Endothelial cell of umbilical vein (primary cell): ENCODE data around the gene MYBPHL. TPM values are rescaled to one million over a fixed set of nuclear protein-coding genes. Genes with fewer than 3 reads are reported as not detected.

Experiments
- BruUV-seq: library from RNA; stranded (reverse); fragments of 400-500 nt; replicated peaks from 2 replicates; lab custom pipeline; 2021; lab: Mats Ljungman, UMichigan
- CTCF ChIA-PET: fragments of 300-600, 350-600 bp; sonication (Branson Sonifier 250); formaldehyde crosslinking; loops from one replicate; lab custom pipeline; 2021; ENCODE audit warnings: antibody characterized with exemption, inconsistent platforms; lab: Charles Lee
- POLR2A ChIA-PET: fragments of 300-600, 350-600 bp; sonication (Branson Sonifier 250); formaldehyde crosslinking; loops from one replicate; lab custom pipeline; 2021; ENCODE audit warnings: antibody characterized with exemption, inconsistent platforms; lab: Charles Lee
- DNase-seq: peaks from one replicate; pipeline ENCODE4 v3.0.0-alpha.2; 2011; ENCODE audit warnings: low read depth, low spot score
- FAIRE-seq: peaks from 2 replicates; lab custom pipeline; 2011; peaks lifted over from hg19 to GRCh38; lab: Jason Lieb, UNC
- H2AFZ ChIP-seq: 2 replicates; pipeline ENCODE4 v1.6.0; 2012; ENCODE audit warnings: low read depth, low read length, control low read depth, inconsistent platforms
- H3K27ac ChIP-seq: 2 replicates; pipeline ENCODE4 v1.5.1; 2011; ENCODE audit warnings: low read depth, mild to moderate bottlenecking, control low read depth, low read length, moderate library complexity; ENCODE audit not compliant: insufficient read depth
- H3K27me3 ChIP-seq, 2 experiments: 2 replicates each; pipeline versions ENCODE4 v1.6.0 to v1.6.1; 2011; ENCODE audit warnings: low read length in 2 of 2, mixed read lengths in 1 of 2; ENCODE audit not compliant: control insufficient read depth in 2 of 2, insufficient read depth in 2 of 2
- H3K36me3 ChIP-seq, 2 experiments: 2 replicates in 1 of 2; 3 replicates in 1 of 2; pipeline ENCODE4 v1.5.1; 2011; ENCODE audit warnings: low read length in 2 of 2, mild to moderate bottlenecking in 1 of 2, moderate library complexity in 1 of 2; ENCODE audit not compliant: control insufficient read depth in 2 of 2, insufficient read depth in 2 of 2; ENCODE audit errors: extremely low read depth in 1 of 2
- H3K4me1 ChIP-seq: 3 replicates; pipeline ENCODE4 v1.5.1; 2011; ENCODE audit warnings: mild to moderate bottlenecking, low read length; ENCODE audit not compliant: control insufficient read depth, insufficient read depth; ENCODE audit errors: extremely low read depth
- H3K4me2 ChIP-seq: 2 replicates; pipeline ENCODE4 v1.6.1; 2011; ENCODE audit warnings: low read length, control low read depth, mixed read lengths; ENCODE audit not compliant: insufficient read depth
- H3K4me3 ChIP-seq, 3 experiments: fragments of 200-600 bp in 1 of 3; sonication (generic), shearing (Covaris generic) in 1 of 3; replicated peaks in 1 of 3; 2 replicates each; pipeline ENCODE4 v1.5.1; 2011 to 2016; ENCODE audit warnings: control low read depth in 3 of 3, low read length in 3 of 3, mild to moderate bottlenecking in 2 of 3, inconsistent platforms in 1 of 3, low read depth in 1 of 3, moderate library complexity in 1 of 3; ENCODE audit not compliant: insufficient read depth in 1 of 3
- H3K79me2 ChIP-seq: 2 replicates; pipeline ENCODE4 v1.6.0; 2012; ENCODE audit warnings: low read length, inconsistent platforms; ENCODE audit not compliant: control insufficient read depth, insufficient read depth
- H3K9ac ChIP-seq: replicated peaks from 2 replicates; pipeline ENCODE3; 2011; ENCODE audit warnings: low read length, control low read depth; ENCODE audit not compliant: insufficient read depth; ENCODE audit errors: extremely low read depth
- H3K9me1 ChIP-seq: replicated peaks from 3 replicates; pipeline ENCODE4 v1.6.0; 2011; ENCODE audit warnings: mild to moderate bottlenecking, low read length; ENCODE audit not compliant: control insufficient read depth, insufficient read depth; ENCODE audit errors: extremely low read depth
- H3K9me3 ChIP-seq: replicated peaks from 2 replicates; pipeline ENCODE4 v1.5.1; 2012; ENCODE audit warnings: low read length, inconsistent platforms; ENCODE audit not compliant: control insufficient read depth, insufficient read depth
- H4K20me1 ChIP-seq: replicated peaks from 2 replicates; pipeline ENCODE3; 2011; ENCODE audit warnings: mild to moderate bottlenecking, low read length; ENCODE audit not compliant: control insufficient read depth, insufficient read depth; ENCODE audit errors: extremely low read depth
- CTCF ChIP-seq, 2 donors: IDR thresholded peaks; 1 replicate in 1 of 2; 2 replicates in 1 of 2; pipeline ENCODE4 v1.5.1; 2011; ENCODE audit warnings: low read length in 2 of 2, mild to moderate bottlenecking in 2 of 2, moderate library complexity in 2 of 2, control low read depth in 1 of 2, inconsistent platforms in 1 of 2, low read depth in 1 of 2; ENCODE audit not compliant: insufficient read depth in 1 of 2; ENCODE audit errors: extremely low read depth in 1 of 2
- EZH2 ChIP-seq: IDR thresholded peaks from 2 replicates; pipeline ENCODE4 v1.6.1; 2012; ENCODE audit warnings: borderline replicate concordance, low read depth, mild to moderate bottlenecking, moderate library complexity, low read length, inconsistent platforms; ENCODE audit not compliant: severe bottlenecking
- FOS ChIP-seq: IDR thresholded peaks from 2 replicates; pipeline ENCODE4 v1.6.1; 2011; ENCODE audit warnings: mild to moderate bottlenecking, low read length, moderate library complexity, borderline replicate concordance; ENCODE audit not compliant: insufficient read depth
- GATA2 ChIP-seq: IDR thresholded peaks from 2 replicates; pipeline ENCODE4 v1.7.0; 2011; ENCODE audit warnings: low read depth, mild to moderate bottlenecking, moderate library complexity, mixed read lengths, low read length; ENCODE audit not compliant: insufficient read length, insufficient read depth
- JUN ChIP-seq: IDR thresholded peaks from 2 replicates; pipeline ENCODE4 v1.6.1; 2011; ENCODE audit warnings: borderline replicate concordance, low read depth; ENCODE audit not compliant: insufficient read length, insufficient read depth
- MAX ChIP-seq: IDR thresholded peaks from 2 replicates; pipeline ENCODE4 v1.6.1; 2011; ENCODE audit not compliant: insufficient read depth, insufficient read length
- MYC ChIP-seq: IDR thresholded peaks from one replicate; pipeline ENCODE4 v1.6.1; 2011; ENCODE audit warnings: mild to moderate bottlenecking, low read depth, low read length
- POLR2A ChIP-seq: IDR thresholded peaks from 2 replicates; pipeline ENCODE4 v1.6.1; 2012; ENCODE audit warnings: low read depth, mild to moderate bottlenecking, control low read depth, low read length
- POLR2AphosphoS5 ChIP-seq: IDR thresholded peaks from 2 replicates; pipeline ENCODE4 v1.6.1; 2012; ENCODE audit warnings: low read depth, mild to moderate bottlenecking, control low read depth, low read length, moderate library complexity; ENCODE audit not compliant: insufficient read depth
- dilution Hi-C: fragments of 300-500 bp; cut with MboI; formaldehyde crosslinking; loops from one replicate; pipeline ENCODE4 v1.15.0; 2019; ENCODE audit warnings: low sequenced_read_pairs; ENCODE audit not compliant: extremely low pct_ligation_motif_present
- intact Hi-C: fragments of 100-400 bp; cut with micrococcal nuclease; formaldehyde crosslinking; loops from one replicate; pipeline ENCODE4 v1.10.0; 2022
- polyA plus RNA-seq, 4 experiments: library from polyadenylated mRNA; depleted of rRNA in 3 of 4; stranded (reverse) in 3 of 4; unstranded in 1 of 4; fragments of >200 nt; gene quantifications; 2 replicates each; pipeline versions ENCODE4 v1.2.1 to v1.2.3, GENCODE V29; 2011 to 2012; ENCODE audit warnings: missing spikeins in 1 of 4
- total RNA-seq: library from RNA; stranded (reverse); gene quantifications from 2 replicates; pipeline ENCODE4 v1.2.3, GENCODE V29; 2021

Gene MYBPHL
- total and polyA plus RNA-seq, 2 donors (not counting 3 experiments of a cell fraction or from before 2014, with no cell fraction given), result not detected

- dilution Hi-C loops, result no loop called here
Measured at GRCh38 chr1:109256085-109256484, 50.7 kb downstream of the MYBPHL start.

More at GRCh38 chr1:109256085-109256484, 50.7 kb downstream of the MYBPHL start:
- BruUV-seq, result no TSS peak
- no peaks in the 10 kb centered on the region for H3K9me1 ChIP-seq
- CTCF ChIA-PET, result interaction anchor here (1.0 to 2.1 kb wide), 4 partner anchors 17 to 277 kb away, joined by 3 to 11 read pairs (median 4); partner anchors contain the start of gene SORT1
- no peak overlapping the region for H3K4me3 ChIP-seq
- intact Hi-C loops, result no loop called here
- no peaks in the 10 kb centered on the region for H3K9me3 ChIP-seq
- no peaks in the 10 kb centered on the region for H3K79me2 ChIP-seq
- H3K9ac ChIP-seq, result no peak overlapping the region
- H2AFZ ChIP-seq, result no peak overlapping the region
- no peak overlapping the region for H3K27ac ChIP-seq
- FAIRE-seq (no peak), DNase-seq (no peak)
- H3K4me2 ChIP-seq, result no peak overlapping the region
- H3K4me1 ChIP-seq, result no peaks in the 10 kb centered on the region
- peaks cover 0 to 2% of the 10 kb centered on the region in 2 experiments for H3K27me3 ChIP-seq
- POLR2A ChIA-PET, result no interaction called here
- H4K20me1 ChIP-seq, result no peaks in the 10 kb centered on the region
- TF ChIP-seq MAX (no peak), CTCF (IDR thresholded peaks at IDR 0.05; ENCODE audit: extremely low read depth in 1 of 2, insufficient read depth in 1 of 2, low read depth in 1 of 2, low read length in 2 of 2) (no peak), POLR2A (no peak), EZH2 (no peak), MYC (no peak), GATA2 (no peak), JUN (no peak), FOS (no peak), POLR2AphosphoS5 (no peak)
- H3K36me3 ChIP-seq, result no peaks in the 10 kb centered on the region
